Caco-2 (cell line): ENCODE data around the gene LEMD1. TPM values are rescaled to one million over a fixed set of nuclear protein-coding genes. Genes with fewer than 3 reads are reported as not detected.

Experiments used
- BruUV-seq: library from RNA; stranded (reverse); fragments of 400-500 nt; replicated peaks from 2 replicates; lab custom pipeline; 2021; lab: Mats Ljungman, UMichigan
- CTCF ChIA-PET: fragments of 300-600 bp; sonication (Branson Sonifier 250); formaldehyde crosslinking; loops from one replicate; lab custom pipeline; 2022; ENCODE audit warnings: antibody characterized with exemption; lab: Charles Lee
- POLR2A ChIA-PET: fragments of 300-600 bp; sonication (Branson Sonifier 250); formaldehyde crosslinking; loops from one replicate; lab custom pipeline; 2022; ENCODE audit warnings: antibody characterized with exemption; lab: Charles Lee
- DNase-seq, 2 experiments: peaks; one replicate each; pipeline versions ENCODE4 v3.0.0 to v3.0.0-alpha.2; 2020 to 2022
- H3K27me3 ChIP-seq: replicated peaks from 2 replicates; pipeline ENCODE4 v1.6.0; 2011; ENCODE audit warnings: low read length; ENCODE audit not compliant: control insufficient read depth, insufficient read depth
- H3K36me3 ChIP-seq: 2 replicates; pipeline ENCODE4 v1.5.1; 2011; ENCODE audit warnings: low read length; ENCODE audit not compliant: control insufficient read depth, insufficient read depth
- H3K4me1 ChIP-seq: fragments of 250-450 bp; sonication (Bioruptor Pico); 2 replicates; pipeline ENCODE4 v1.5.1; 2020; ENCODE audit warnings: mild to moderate bottlenecking
- H3K4me3 ChIP-seq: 2 replicates; pipeline ENCODE4 v1.5.1; 2011; ENCODE audit warnings: low read depth, mild to moderate bottlenecking, control low read depth, low read length
- H3K9me3 ChIP-seq: fragments of 250-450 bp; sonication (Bioruptor Pico); 2 replicates; pipeline ENCODE4 v1.5.1; 2020; ENCODE audit warnings: mild to moderate bottlenecking, moderate library complexity
- H3K27ac Mint-ChIP-seq: one replicate; pipeline ENCODE4 v1.8.0; 2022; ENCODE audit warnings: mixed read lengths; ENCODE audit not compliant: unreplicated experiment
- H3K27me3 Mint-ChIP-seq: one replicate; pipeline ENCODE4 v1.8.0; 2022; ENCODE audit warnings: mixed read lengths; ENCODE audit not compliant: insufficient read depth, unreplicated experiment
- H3K36me3 Mint-ChIP-seq: one replicate; pipeline ENCODE4 v1.8.0; 2022; ENCODE audit warnings: mild to moderate bottlenecking, mixed read lengths; ENCODE audit not compliant: insufficient read depth, unreplicated experiment
- H3K4me1 Mint-ChIP-seq: one replicate; pipeline ENCODE4 v1.8.0; 2022; ENCODE audit warnings: low read depth, mixed read lengths; ENCODE audit not compliant: unreplicated experiment
- H3K4me3 Mint-ChIP-seq: one replicate; pipeline ENCODE4 v1.8.0; 2022; ENCODE audit warnings: mild to moderate bottlenecking, moderate library complexity, mixed read lengths; ENCODE audit not compliant: unreplicated experiment
- H3K9me3 Mint-ChIP-seq: one replicate; pipeline ENCODE4 v1.8.0; 2022; ENCODE audit warnings: mixed read lengths; ENCODE audit not compliant: unreplicated experiment
- CTCF ChIP-seq, 2 experiments: fragments of 200-600 bp in 1 of 2; IDR thresholded peaks; 1 replicate in 1 of 2; 2 replicates in 1 of 2; pipeline versions ENCODE4 v1.5.1 to v1.8.0; 2011 to 2022; ENCODE audit warnings: antibody characterized with exemption in 1 of 2, control low read depth in 1 of 2, inconsistent platforms in 1 of 2, low read depth in 1 of 2, low read length in 1 of 2, mild to moderate bottlenecking in 1 of 2, moderate library complexity in 1 of 2; ENCODE audit not compliant: insufficient read depth in 1 of 2, severe bottlenecking in 1 of 2, unreplicated experiment in 1 of 2
- intact Hi-C: fragments of 100-400 bp; cut with micrococcal nuclease; formaldehyde crosslinking; loops from one replicate; pipeline ENCODE4 v1.10.0; 2022; ENCODE audit not compliant: unreplicated experiment
- total RNA-seq: library from RNA; stranded (reverse); gene quantifications from 2 replicates; pipeline ENCODE4 v1.2.3, GENCODE V29; 2022

The LEMD1 gene
- total RNA-seq, 1 experiment from 2014 or later = not detected

DNA sequence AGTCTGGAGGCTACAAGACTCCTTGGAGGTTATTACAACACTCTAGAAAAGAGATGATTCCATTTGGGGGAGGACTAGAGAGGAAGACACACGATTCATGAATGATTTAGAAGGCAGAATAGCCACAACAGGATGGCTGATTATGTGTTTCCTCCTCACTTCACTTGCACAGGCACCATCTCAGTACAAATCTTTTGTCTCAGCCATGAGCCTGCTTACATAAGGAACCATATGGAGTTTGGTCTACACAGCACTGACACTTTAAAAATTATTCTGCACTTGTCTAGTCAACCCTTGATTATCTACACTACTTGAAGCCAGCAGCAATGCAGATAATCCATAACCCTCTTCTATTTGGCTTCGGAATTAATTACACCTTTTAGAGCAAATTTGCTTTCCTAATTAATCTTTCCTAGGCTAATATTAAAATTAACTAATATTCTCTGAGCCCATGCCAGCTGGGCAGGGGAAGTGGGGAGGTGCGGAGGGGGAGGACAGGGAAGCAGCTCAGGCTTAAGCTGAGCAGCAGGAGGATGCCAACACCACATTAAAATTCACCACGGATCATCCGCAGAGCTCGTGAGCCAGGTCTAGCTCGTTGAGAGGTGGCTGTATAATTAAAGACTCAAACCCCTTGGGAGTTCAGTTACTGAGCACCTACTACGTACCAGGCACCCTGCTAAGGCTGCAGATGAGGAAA, 3.2 kb upstream of the LEMD1 start:
- Histone ChIP-seq H3K9me3 (no peaks in the 10 kb centered on the region), H3K4me3 (no peak overlapping the region), H3K27me3 (no peaks in the 10 kb centered on the region; the same call in 1 of the 2 replicates), H3K4me1 (no peaks in the 10 kb centered on the region), H3K36me3 (no peaks in the 10 kb centered on the region)
- Mint-ChIP-seq H3K27me3 (peaks cover 34% of the 10 kb centered on the region), H3K4me1 (no peaks in the 10 kb centered on the region), H3K4me3 (no peak overlapping the region), H3K27ac (no peak overlapping the region), H3K36me3 (no peaks in the 10 kb centered on the region), H3K9me3 (no peaks in the 10 kb centered on the region)
- ChIA-PET POLR2A (no interaction called here), CTCF (interaction anchor here (0.9 to 1.3 kb wide), 3 partner anchors 60 to 100 kb away, joined by 4 to 6 read pairs (median 5); no protein-coding TSS in a partner anchor)
- intact Hi-C loops = no loop called here
- BruUV-seq = no TSS peak
- TF ChIP-seq CTCF (IDR thresholded peaks at IDR 0.05; ENCODE audit: insufficient read depth in 1 of 2, low read depth in 1 of 2, low read length in 1 of 2, severe bottlenecking in 1 of 2, unreplicated experiment in 1 of 2) = no peak
- DNase-seq = no peak

DNA sequence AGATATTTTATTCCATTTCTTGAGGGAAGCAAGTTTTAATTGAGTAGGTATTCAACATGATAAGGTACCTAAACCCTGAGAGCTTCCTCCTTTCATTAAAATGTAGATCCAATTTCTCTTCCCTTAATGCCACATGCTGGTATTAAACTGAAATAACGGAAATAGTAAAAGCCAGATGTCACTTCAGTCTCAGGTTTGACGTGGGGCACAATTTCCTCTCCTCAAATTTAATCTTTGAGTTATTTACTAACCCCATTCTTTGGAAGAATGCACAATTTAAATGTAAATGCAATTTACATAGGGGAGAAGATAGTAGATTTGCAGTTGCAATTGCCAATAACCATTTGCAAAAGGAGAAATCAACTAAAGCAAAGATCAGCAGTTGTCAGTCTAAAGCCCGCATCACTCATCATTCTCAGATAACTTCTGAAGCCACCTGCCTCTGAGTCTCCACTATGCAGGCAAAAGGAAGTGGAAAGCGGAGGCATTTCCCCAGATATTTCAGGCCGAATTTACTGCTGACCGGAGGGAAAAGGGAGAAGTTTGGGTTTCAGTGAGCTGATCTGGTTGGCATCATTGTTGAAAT, 2.1 kb upstream of the LEMD1 start:
- H3K9me3 ChIP-seq = no peaks in the 10 kb centered on the region
- no peaks in the 10 kb centered on the region for H3K36me3 Mint-ChIP-seq
- H3K4me3 ChIP-seq = no peak overlapping the region
- BruUV-seq = no TSS peak
- peaks cover 32% of the 10 kb centered on the region for H3K27me3 Mint-ChIP-seq
- no peak overlapping the region for H3K4me3 Mint-ChIP-seq
- H3K36me3 ChIP-seq = no peaks in the 10 kb centered on the region
- no peaks in the 10 kb centered on the region for H3K4me1 ChIP-seq
- no peaks in the 10 kb centered on the region; the same call in 1 of the 2 replicates for H3K27me3 ChIP-seq
- CTCF ChIA-PET = interaction anchor here (0.9 to 1.7 kb wide), 3 partner anchors 62 to 101 kb away, joined by 4 to 13 read pairs (median 6); no protein-coding TSS in a partner anchor
- H3K27ac Mint-ChIP-seq = no peak overlapping the region
- no peak for DNase-seq
- POLR2A ChIA-PET = no interaction called here
- no peaks in the 10 kb centered on the region for H3K9me3 Mint-ChIP-seq
- H3K4me1 Mint-ChIP-seq = no peaks in the 10 kb centered on the region
- no peak for TF ChIP-seq CTCF (IDR thresholded peaks at IDR 0.05; ENCODE audit: insufficient read depth in 1 of 2, low read depth in 1 of 2, low read length in 1 of 2, severe bottlenecking in 1 of 2, unreplicated experiment in 1 of 2)
- intact Hi-C loops = loop anchor here (1.0 kb wide), 1 partner anchor 61 kb away; no protein-coding TSS in a partner anchor

- no peak overlapping the region for H3K27ac Mint-ChIP-seq
- no peaks in the 10 kb centered on the region for H3K9me3 Mint-ChIP-seq
- Histone ChIP-seq H3K9me3 (no peaks in the 10 kb centered on the region), H3K27me3 (no peaks in the 10 kb centered on the region; the same call in 1 of the 2 replicates), H3K4me1 (no peaks in the 10 kb centered on the region), H3K36me3 (no peaks in the 10 kb centered on the region), H3K4me3 (no peak overlapping the region)
- intact Hi-C loops = loop anchor here (1.0 kb wide), 1 partner anchor 62 kb away; no protein-coding TSS in a partner anchor
- no peak overlapping the region for H3K4me3 Mint-ChIP-seq
- no peaks in the 10 kb centered on the region for H3K4me1 Mint-ChIP-seq
- BruUV-seq = no TSS peak
- H3K27me3 Mint-ChIP-seq = peaks cover 28% of the 10 kb centered on the region
- DNase-seq = no peak
- H3K36me3 Mint-ChIP-seq = no peaks in the 10 kb centered on the region
- TF ChIP-seq CTCF (IDR thresholded peaks at IDR 0.05; ENCODE audit: insufficient read depth in 1 of 2, low read depth in 1 of 2, low read length in 1 of 2, severe bottlenecking in 1 of 2, unreplicated experiment in 1 of 2) = peak in 1 of 2 experiments; percentile 28
- CTCF ChIA-PET = interaction anchor here (1.7 kb wide), 1 partner anchor 62 kb away, joined by 13 read pairs; no protein-coding TSS in a partner anchor
- POLR2A ChIA-PET = no interaction called here
Measured at GRCh38 chr1:205422993-205423642, 1.3 kb upstream of the LEMD1 start.
